ENCODE measurements around the gene RASGRF2. TPM values are rescaled to one million over a fixed set of nuclear protein-coding genes. Genes with fewer than 3 reads are reported as not detected.

The RASGRF2 gene
- total RNA-seq, 1 donor from 2014 or later = 0.05 TPM

GRCh38 chr5:80962630-80963520 is 2.7 kb downstream of the RASGRF2 start:
- H3K27ac Mint-ChIP-seq (ENCODE audit: unreplicated experiment) = no peak overlapping the region
- H3K27me3 Mint-ChIP-seq (ENCODE audit: unreplicated experiment) = peaks cover 54% of the 10 kb centered on the region
- H3K4me3 Mint-ChIP-seq (ENCODE audit: unreplicated experiment) = no peak overlapping the region
- DNase-seq (ENCODE audit: extremely low spot score, unreplicated experiment) = no peak
- no peaks in the 10 kb centered on the region for H3K9me3 Mint-ChIP-seq (ENCODE audit: unreplicated experiment)
- H3K36me3 Mint-ChIP-seq (ENCODE audit: unreplicated experiment) = peaks cover 3% of the 10 kb centered on the region
- no peak for TF ChIP-seq CTCF (IDR thresholded peaks at IDR 0.05)
- H3K4me1 Mint-ChIP-seq (ENCODE audit: unreplicated experiment) = peaks cover 18% of the 10 kb centered on the region

DNA sequence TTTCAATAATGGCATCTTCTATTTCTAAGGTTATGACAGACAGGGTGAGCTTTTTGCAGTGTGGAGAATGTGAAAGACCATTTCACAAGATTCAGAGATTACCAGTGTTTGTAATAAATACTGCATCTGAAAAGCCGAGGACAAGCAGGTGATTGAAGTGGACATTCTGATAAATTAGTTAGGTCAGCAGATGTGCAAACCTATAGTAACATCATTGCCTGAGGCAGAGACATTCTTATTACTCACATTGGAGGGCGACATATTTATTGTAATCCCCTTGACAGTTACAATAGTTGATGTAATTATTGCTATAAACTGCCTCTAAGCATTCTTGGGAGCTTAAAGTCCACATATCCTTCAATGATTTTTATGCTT is 3.3 kb downstream of the RASGRF2 start:
- no peak overlapping the region for H3K4me3 Mint-ChIP-seq (ENCODE audit: unreplicated experiment)
- no peak for DNase-seq (ENCODE audit: extremely low spot score, unreplicated experiment)
- H3K9me3 Mint-ChIP-seq (ENCODE audit: unreplicated experiment) = no peaks in the 10 kb centered on the region
- TF ChIP-seq CTCF (IDR thresholded peaks at IDR 0.05) = no peak
- peaks cover 21% of the 10 kb centered on the region for H3K4me1 Mint-ChIP-seq (ENCODE audit: unreplicated experiment)
- no peak overlapping the region for H3K27ac Mint-ChIP-seq (ENCODE audit: unreplicated experiment)
- peaks cover 48% of the 10 kb centered on the region for H3K27me3 Mint-ChIP-seq (ENCODE audit: unreplicated experiment)
- H3K36me3 Mint-ChIP-seq (ENCODE audit: unreplicated experiment) = peaks cover 3% of the 10 kb centered on the region

DNA sequence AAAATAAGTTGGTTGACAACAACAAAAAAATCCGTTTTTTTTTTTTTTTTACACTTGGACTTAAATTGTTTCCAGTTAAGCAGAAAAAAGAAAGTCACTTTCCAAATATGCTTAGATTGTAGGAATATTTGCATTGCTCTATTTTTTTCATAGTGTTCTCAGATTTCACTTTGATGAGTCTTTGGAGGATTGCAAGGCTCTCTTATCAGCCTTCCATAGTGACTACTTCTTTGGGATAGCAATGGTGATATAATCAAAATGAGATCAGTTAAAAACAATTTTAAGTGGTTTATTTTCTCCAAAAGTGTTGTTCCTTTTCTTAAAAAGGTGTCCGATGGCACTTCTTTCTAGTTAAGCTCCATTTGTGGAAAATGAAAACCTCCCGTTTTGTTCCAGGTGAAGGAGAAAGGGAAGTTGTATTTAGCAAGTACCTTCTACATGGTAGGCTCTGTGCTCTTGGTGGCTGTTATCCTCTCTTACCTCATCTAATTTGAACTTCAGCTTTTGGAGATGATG is 3.9 kb downstream of the RASGRF2 start:
- Mint-ChIP-seq H3K27ac (ENCODE audit: unreplicated experiment) (no peak overlapping the region), H3K4me3 (ENCODE audit: unreplicated experiment) (no peak overlapping the region), H3K36me3 (ENCODE audit: unreplicated experiment) (peaks cover 3% of the 10 kb centered on the region), H3K9me3 (ENCODE audit: unreplicated experiment) (no peaks in the 10 kb centered on the region), H3K27me3 (ENCODE audit: unreplicated experiment) (peaks cover 43% of the 10 kb centered on the region), H3K4me1 (ENCODE audit: unreplicated experiment) (peaks cover 21% of the 10 kb centered on the region)
- no peak for DNase-seq (ENCODE audit: extremely low spot score, unreplicated experiment)
- no peak for TF ChIP-seq CTCF (IDR thresholded peaks at IDR 0.05)

GRCh38 chr5:80964491-80964890 is 4.3 kb downstream of the RASGRF2 start:
- Mint-ChIP-seq H3K27me3 (ENCODE audit: unreplicated experiment) (peaks cover 38% of the 10 kb centered on the region), H3K27ac (ENCODE audit: unreplicated experiment) (no peak overlapping the region)

More at GRCh38 chr5:80964491-80964890, 4.3 kb downstream of the RASGRF2 start:
- no peak for TF ChIP-seq CTCF (IDR thresholded peaks at IDR 0.05)
- H3K36me3 Mint-ChIP-seq (ENCODE audit: unreplicated experiment) = peaks cover 2% of the 10 kb centered on the region
- no peak for DNase-seq (ENCODE audit: extremely low spot score, unreplicated experiment)
- H3K9me3 Mint-ChIP-seq (ENCODE audit: unreplicated experiment) = no peaks in the 10 kb centered on the region
- peaks cover 19% of the 10 kb centered on the region for H3K4me1 Mint-ChIP-seq (ENCODE audit: unreplicated experiment)
- H3K4me3 Mint-ChIP-seq (ENCODE audit: unreplicated experiment) = no peak overlapping the region

Measured in osteocyte (in vitro differentiated cells).